ENCODE measurements around the gene CLUH.
"Not testable (repeated sequence)": the region's sequence is repeated elsewhere in the genome, so short reads cannot be mapped to it uniquely, and the experiment has no call there.

Gene CLUH

DNA sequence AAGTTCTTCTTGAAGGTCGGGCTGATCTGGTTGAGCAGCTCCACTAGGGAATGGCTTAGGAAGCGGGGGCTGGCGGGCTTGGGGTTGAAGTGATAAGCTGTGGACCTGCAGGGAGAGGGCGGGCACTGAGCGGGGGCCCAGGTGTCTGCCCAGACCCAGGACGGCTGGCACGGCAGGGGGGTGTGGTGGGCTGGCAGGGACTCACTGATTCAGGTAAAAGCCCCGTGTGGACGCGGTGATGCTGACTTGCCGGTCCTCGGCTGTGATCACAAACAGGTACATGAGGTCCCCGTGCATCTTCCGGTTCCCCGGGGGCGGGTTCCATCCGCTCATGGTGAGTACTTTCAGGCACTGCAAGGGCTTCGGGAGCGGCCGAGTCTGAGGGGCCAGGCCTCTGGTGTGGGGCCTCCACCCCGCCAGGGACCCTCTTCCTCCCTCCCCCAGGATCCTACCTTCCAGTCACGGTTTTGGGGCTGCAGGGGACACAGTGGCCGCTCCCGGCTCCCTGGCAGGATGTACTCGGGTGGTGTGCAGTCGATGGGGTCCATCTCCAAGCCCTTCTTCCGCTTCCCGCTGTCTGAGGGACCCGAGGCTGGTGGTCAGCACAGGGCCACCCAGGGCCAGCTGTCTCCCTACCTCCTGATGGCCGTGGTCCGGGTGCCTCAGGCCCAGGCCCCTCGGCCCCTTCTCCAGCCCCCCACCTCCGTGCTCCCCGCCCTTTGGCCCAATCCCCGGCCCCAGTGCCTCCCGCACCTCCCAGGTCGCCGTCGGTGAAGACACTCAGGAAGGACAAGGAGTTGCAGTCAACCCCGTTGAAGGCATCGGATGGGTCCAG lies 10.2 kb downstream of the CLUH start:
- DNase-seq (ENCODE audit: low read depth in 2 of 2, low spot score in 1 of 2), result no peak

DNA sequence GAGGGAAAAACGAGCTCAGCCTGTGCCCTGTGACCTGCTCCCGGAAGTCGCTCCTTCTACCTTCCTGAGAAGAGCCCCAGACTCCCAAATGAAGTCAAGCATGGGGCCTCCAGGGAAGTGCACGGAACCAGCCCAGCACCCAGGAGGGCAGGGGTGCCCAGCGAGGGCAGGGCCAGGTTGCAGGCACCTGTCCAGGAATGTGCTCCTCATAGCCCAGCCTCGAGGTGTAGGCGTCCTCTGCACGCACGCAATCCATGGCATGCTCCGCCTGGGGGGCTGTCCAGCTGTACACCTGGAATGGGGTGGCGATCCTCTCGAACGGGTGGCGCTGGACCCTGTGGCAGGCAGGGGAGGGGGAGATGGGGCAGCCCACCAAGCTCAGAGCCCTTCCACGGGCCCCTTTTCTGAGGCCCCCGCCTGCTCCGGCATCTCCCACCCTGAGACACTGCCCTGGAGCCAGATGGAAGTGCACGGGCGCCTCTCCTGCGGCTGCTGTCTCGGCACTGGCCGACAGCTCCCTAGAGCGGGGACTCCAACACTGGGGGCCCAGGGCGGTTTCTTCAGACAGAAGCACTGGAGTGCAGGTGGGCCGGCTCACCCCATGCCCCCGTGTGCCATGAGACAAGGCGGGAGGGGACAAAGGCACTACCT lies 10.9 kb downstream of the CLUH start:
- no peak for DNase-seq (ENCODE audit: low read depth in 2 of 2, low spot score in 1 of 2)

DNA sequence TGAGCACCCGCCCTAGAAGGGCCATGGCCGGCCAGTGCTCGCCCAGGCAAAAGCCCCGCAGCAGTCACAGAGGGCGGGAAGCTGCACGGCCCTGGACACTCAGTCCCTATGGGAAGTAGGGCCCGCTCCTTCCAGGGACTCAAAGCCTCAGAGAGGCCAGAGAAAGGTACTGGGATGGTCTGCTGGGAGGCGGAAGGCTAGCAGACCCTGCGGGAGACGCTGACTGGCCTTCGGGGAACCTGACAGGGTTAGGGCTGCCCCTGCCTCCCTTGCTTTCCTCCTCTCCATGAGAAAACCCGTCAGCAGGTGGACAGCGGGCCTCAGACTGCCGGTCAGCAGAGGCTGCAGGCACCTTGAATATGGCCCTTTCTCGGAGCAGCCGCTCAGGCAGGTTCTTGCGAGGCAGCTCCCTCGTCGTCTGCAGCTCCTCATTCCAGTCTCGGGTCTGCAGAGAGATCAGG lies 11.5 kb downstream of the CLUH start:
- no peak for DNase-seq (ENCODE audit: low read depth in 2 of 2, low spot score in 1 of 2)

DNA sequence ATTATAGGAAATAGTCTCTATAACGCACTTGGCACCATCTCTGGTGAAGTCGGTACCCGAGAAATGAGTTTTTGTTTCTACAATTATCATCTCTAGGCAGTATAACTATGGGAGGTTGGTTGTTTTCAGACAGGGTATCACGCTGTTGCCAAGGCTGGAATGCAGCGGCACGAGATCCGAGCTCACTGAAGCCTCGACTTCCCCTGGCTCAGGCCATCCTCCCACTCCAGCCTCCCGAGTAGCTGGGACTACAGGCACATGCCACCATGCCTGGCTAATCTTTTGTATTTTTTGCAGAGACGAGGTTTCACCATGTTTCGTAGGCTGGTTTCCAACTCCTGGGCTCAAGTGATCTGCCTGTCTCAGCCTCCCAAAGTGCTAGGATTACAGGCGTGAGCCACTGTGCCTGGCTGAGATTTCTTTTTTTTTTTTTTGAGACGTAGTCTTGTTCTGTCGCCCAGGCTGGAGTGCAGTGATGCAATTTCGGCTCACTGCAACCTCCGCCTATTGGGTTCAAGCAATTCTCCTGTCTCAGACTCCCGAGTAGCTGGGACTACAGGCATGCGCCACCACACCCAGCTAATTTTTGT lies 12.3 kb downstream of the CLUH start:
- not testable (repeated sequence) for DNase-seq (ENCODE audit: low read depth in 2 of 2, low spot score in 1 of 2)

DNA sequence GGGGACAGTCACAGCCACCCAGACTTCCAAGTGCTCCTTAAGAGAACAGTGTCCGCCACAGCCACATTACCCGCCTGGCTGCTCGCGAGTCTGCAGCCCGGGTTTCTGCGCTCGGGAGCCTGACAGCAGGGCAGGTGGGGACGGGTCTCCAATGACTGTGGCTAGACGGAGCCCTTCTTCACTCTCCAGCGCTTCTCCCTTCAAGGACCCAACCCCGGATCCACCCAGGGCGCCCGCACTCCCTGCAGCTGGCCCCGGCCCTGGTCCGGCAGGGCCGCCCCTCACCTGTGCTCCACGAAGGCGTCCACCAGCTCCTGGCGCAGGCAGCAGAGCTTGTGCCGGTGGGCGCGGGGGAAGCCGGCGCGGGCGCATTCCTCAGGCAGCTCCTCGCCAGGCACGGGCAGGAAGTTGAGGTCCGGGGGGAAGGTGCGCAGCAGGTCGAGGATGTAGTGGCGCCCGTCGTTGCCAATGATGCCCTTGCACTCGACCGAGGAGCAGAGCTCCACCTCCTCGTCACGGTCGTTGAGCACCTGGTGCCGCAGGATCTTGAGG lies 13.9 kb downstream of the CLUH start:
- no peak for DNase-seq (ENCODE audit: low read depth in 2 of 2, low spot score in 1 of 2)

DNA sequence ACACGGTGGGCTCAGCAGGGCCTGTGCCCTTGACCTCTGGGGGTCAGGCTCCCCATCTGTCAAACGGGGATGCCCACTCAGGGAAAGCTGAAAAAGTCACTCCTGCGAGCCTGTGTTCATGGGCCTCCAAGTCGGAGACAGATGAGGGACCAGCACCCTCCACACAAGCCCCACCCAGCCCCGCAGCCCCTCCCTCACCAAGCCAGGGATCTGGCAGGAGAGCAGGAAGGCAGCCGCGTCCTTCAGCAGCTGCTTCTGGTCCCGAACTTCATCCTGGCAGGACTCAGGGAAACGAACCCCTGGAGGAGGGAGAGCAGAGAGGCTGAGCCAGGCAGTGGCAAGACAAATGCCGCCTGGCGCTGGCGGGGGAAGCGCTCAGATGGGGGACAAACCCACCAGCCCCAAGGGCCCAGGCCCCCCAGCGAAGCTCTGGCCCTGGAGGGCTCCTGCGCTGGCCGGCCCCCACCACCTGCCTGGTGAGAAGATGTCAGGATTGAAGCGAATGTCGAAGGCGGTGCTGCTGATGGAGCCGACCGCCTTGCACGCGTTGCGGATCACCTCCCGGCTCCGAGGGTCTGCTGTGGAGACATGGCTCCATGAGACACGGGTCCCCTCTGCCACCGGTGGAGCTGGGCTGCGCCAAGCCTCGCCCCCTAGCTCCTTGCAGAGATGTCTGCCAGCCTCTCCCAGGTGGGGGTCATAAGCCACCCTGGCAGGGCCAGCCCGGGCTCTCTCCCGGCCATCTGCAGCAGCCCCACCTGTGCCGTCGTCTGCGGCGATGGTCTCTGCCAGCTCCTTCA lies 15.4 kb downstream of the CLUH start:
- no peak for DNase-seq (ENCODE audit: low read depth in 2 of 2, low spot score in 1 of 2)

DNA sequence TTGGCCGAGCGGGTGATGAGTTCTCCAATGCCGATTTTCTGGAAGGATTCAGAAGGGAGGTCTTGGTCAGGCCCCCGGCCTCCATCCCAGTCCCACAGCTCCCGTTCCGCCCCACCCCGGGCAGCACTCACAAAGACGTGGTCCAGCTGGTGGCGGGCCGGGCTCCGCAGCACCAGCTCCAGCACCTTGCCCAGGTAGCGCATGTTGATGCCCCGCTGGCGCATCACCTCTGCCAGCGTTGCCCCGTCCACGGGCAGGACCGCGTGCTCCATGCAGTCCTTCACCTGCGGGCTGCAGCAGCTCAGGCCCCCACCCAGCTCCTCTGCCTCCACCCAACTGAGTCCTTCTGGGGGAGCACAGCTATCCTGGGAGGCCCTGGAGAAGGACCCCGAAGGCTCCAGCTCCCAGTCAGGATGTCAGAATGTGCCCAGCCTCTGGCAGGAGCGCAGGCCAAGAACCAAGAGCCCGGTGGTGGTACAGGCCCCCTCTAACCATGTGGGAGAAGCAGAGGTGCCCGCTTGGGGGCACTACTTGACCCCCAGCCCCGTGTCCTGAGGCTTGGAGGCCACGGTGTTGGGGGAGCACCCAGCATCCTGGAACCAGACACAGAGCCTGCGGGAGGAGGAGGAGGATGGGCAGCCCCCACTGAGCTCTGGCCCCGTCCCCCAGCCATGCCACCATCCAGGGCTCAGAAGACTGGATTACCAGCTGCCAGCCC lies 16.2 kb downstream of the CLUH start:
- DNase-seq (ENCODE audit: low read depth in 2 of 2, low spot score in 1 of 2), result no peak

DNA sequence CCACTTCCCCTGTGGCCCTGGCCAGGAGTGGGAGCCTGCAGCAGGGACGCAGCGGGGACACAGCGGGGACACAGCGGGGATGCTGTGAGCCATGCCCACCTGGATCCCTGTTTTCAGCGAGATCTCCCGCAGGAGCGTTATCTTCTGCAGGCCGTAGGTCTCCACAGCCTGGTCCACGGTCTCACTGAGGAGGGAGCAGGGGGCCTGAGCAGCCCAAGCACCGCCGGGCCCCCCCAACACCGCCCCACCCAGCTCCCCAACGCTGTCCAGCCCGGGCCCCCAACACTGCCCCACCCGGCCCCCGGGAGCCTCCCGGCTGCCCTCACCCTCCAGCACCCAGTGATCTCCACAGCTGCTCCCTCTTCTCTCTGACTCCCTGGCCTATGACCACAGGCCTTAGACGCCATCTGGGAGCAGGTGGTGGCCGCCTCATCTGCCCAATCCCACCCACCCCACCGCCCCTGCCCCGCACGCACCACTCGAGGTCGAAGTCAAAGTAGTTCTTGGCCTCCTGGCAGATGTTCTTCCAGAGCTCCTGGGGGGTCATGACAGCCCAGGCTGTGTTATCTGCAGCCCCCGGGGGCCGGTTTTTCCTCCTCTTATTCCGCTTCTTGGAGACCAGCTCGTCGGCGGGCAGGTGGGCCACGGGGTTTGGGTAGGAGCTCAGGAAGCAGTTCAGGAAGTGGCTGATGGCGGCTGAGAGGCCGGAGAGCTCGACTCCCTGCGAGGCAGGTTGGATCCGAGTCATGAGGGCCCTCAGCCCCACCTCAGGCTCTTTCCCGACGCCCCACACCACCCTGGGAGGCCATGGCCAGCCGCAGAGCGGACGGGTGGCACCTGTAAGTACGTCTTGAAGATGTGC lies 17.0 kb downstream of the CLUH start:
- DNase-seq (ENCODE audit: low read depth in 2 of 2, low spot score in 1 of 2), result no peak

DNA sequence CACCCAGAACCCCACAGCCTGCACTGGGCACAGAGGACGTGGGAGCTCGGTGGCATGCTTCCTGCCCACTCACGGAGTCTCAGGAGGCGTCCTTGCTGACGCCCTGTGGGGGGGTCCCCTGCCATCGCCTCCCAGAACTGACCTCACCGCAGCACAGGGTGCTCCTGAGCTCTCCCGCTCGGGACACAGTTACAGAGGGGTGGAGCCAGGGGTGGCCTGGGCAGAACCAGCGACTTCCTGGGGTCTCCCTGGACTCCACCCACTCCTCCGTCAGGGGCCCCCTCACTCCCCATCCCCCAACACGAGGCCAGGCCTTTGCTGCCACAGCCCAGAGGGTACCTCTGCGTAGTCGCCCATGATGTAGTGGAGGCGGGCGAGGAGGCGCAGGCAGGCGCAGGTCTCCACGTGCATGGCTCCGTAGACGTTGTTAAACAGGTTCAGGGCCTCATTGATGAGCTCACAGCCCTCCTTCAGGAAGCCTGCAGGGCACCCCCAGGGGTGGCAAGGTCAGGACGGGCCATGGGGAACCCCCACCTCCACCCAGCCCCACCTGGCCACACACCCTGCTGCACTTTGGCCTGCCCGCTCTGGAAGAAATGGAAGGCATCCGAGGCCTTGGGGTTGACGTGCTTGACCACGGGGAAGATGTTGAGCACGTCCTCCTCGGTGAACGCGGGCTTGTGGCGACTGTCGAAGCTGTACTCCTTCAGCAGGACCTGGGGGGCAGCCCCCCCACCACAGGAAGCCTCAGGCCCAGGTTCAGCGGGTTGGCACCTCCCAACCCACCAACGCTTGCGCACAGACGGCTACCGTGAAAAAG lies 17.8 kb downstream of the CLUH start:
- DNase-seq (ENCODE audit: low read depth in 2 of 2, low spot score in 1 of 2), result no peak

DNA sequence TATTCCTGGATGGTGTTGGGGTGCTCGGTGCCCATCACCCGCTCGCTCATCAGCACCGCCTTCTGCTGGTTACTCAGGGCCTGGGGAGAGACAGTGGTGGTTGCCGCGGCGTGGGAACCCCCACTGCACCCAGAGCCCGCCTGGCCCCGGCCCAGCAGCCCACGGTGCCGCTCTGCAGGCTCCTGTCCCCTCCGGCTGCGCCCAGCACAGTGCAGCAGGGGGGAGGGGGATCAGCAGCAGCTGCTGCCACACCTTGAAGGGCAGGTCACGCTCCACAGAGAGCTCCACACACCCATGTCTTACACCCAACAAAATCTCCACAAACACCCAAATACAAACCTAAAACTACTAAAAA lies 18.8 kb downstream of the CLUH start:
- no peak for DNase-seq (ENCODE audit: low read depth in 2 of 2, low spot score in 1 of 2)

DNA sequence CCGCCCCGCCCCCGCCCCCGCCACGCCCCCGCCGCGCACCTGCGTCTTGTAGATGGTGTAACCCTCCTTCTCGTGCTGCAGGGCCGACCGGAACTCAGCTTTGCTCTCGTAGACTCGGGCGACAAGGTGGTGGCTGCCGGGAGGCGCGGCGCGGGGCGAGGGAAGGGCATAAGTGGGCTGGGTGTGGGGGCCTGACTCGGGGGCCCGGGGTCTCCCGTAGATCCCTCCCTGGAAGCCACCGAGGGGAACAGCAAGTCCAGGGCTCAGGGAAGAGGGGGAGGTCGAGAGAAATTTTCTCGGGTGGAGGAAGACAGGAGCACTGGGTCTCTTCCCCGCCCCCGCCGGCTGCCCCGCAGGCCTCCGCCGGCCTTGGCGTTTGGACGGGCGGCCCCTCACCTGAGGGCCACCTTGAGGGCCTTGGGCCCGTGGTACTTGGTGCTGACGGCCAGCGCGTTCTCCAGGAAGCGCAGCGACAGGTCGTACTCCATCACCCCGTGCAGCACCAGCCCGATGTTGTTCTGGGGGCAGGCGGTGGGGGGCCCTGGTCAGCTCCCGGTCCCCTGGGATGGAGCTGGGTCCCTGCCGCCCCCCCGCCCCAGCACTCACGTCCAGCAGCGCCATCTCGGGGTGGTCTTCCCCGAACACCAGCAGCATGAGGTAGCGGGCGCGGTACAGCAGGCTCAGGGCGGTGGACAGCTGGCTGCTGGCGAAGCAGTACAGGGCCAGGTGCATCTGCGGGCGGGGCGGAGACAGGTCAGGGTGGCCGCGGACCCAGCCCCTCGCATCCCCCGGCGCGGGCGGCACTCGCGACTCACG lies 19.4 kb downstream of the CLUH start:
- no peak for DNase-seq (ENCODE audit: low read depth in 2 of 2, low spot score in 1 of 2)

DNA sequence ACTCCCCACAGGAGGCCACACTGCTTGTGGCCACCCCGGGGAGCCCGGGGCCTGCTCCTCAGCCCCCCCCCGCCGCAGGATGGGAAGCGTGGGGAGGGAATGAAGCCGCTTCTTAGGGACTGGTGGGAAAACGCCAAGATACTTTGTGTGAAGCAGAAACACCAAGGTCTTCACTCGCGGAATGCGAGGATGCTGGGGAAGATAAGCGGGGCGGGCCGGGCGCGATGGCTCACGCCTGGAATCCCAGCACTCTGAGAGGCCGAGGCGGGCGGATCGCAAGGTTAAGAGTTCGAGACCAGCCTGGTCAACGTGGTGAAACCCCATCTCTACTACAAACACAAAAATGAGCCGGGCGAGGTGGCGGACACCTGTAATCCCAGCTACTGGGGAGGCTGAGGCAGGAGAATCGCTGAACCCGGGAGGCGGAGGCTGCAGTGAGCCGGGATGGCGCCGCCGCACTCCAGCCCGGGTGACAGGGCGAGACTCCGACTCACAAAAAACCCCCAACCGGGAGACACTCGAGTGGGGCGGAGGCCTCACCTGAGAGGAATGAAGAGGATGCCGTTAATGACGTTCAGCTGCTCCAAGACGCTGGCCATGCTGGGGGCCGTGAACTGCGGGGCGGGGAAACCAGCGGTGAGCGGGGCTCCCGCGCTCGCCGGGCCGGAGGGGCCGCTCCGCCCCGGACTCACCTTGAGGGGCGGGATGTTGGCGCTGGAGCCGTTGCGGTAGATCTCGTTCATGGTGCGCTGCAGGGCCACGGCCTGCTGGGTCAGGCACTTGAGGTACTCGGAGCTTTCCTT lies 20.3 kb downstream of the CLUH start:
- DNase-seq (ENCODE audit: low read depth in 2 of 2, low spot score in 1 of 2), result no peak

DNA sequence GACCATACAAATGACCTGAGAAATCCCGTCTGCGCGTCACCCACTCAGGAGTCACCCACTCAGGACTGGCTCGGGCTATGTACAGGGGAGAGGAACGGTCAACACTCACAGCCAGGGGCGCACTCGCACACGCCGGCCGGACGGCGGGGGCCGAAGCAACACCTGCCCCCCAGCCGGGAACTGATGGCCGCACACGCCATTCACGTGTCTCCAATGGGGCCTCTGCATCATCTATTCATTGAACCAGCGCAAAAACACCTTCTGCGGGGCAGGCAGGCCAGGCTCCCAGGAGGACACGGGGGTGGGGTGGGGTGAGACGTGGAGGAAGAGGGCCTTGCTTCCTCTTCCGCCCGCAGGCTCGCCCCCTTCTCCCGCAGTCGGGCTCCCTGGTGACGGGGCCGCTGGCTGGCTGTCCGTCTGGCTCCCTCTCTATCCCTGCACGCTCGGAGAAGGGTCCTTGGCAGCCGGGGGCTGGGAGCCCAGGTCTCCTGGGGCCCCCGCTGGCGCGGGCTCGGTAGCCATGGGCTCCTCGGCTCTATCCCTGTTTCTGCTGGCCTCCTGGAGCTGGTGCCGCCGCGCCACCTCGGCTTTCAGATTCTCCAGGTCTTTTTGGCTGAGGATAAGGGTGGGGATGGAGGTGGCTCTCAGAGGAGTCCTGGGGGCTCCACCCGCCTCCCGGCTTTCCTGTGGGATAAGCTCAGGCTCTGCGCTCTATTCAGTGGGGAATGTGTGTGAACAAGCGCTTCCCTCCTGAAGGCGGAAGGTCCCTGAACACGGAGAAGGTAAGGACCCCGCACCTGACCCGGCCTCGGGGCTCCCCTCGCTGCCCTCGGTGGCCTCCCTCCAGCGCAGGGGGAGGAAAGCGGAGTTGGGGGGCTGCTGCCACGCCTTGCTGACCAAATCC lies 21.1 kb downstream of the CLUH start:
- no peak for DNase-seq (ENCODE audit: low read depth in 2 of 2, low spot score in 1 of 2)

DNA sequence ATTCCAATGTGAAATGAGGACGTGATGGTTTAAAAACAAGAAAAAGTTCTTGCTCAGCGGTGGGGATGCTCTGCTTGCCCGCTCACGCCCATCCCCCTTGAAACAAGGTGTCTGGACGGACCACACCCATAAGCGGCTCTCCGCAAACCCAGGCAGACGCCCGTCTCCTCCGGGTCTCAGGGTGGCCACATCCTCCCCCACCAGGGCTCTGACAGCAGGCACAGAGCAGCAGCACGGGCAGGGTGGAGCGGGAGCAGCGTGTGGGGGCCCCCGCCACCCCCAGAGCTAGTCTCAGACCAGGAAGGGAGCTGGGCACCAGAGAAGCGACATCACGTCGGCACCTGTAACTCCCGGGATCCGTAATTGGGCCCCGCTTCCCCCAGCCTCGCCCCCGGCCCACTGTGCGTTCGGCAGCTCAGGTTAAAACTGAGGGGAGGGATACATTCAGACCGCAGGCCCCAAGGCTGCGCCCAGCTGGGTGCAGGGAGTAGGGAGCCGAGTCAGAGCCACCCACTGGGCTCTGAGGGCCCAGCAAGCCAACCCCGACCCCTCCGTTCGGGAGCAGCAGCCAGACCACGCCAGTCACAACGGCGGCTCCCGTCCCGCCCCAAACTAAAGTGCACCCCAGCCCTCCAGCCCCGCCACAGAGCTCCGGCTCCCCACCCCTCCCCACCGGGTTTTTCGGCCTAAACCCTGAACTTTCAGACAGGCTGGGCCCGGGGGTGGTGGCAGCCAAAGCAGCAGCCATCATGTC lies 22.0 kb downstream of the CLUH start:
- no peak for DNase-seq (ENCODE audit: low read depth in 2 of 2, low spot score in 1 of 2)
